Erythroblast (primary cell): ENCODE results near the gene RPS24.

Experiments
- GATA1 ChIP-seq: IDR thresholded peaks from 2 replicates; pipeline ENCODE4 v1.6.1; 2011; ENCODE audit warnings: low read depth, mild to moderate bottlenecking, control low read depth, low read length, moderate library complexity
- POLR2A ChIP-seq: IDR thresholded peaks from 2 replicates; pipeline ENCODE4 v1.6.1; 2011; ENCODE audit warnings: mild to moderate bottlenecking, low read length

DNA sequence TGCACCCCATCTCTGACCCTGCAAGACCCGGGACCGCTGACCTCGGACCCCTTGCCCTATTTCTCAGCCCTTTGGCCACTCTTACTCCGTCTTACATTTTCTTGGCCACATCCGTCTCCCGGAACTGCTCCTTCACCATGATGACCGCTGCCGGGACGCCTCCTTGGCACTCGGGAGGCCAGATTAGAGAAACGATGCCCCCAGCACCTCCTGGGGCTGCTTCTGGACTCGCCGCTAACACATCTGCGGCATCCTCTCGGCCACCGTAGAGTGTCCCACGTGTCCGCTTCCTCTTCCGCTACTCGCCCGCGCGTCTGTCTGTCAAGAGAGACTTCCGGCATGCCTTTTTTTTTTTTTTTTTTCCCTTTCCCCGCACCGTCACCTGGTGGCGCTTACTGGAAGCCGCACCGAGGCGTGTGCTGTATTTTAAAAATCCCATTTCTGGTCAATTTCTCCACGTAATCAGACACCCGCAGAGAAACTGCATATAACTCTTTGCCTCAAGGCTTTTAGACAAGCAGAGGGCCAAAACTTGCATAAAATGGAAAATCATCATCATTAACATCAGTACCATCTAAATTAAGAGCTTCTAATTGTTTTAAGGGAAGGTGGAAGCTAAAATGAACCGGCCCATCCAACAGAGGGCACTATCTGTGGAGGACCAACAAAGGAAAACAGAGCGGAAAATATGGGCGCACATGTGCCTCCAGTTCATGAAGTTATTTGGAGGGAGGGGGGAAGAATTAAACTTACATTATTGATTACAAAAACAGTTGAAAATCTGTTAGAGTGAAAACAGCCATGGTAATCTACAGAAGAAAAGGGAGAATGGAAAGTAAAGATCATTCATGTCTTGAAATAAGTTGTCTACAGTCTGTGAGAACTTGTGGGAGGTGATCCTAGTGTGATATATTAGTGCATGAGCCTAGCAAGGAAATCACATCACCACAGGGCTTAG lies 4.1 kb upstream of the RPS24 start, which contains the start of gene POLR3A:
- TF ChIP-seq POLR2A (peak; percentile 59), GATA1 (no peak)
